Measurements from ENCODE around the gene CAPN13.

The CAPN13 gene

GRCh38 chr2:30714811-30715709 lies 92.2 kb downstream of the CAPN13 start:
- Mint-ChIP-seq H3K4me1 (ENCODE audit: low read depth) (peaks cover 14% of the 10 kb centered on the region), H3K4me3 (no peak overlapping the region), H3K27me3 (no peaks in the 10 kb centered on the region), H3K27ac (peak overlapping the region; percentile 32), H3K36me3 (ENCODE audit: low read depth) (no peaks in the 10 kb centered on the region), H3K9me3 (no peaks in the 10 kb centered on the region)
- no peak for DNase-seq

GRCh38 chr2:30713698-30714097 lies 93.5 kb downstream of the CAPN13 start:
- no peaks in the 10 kb centered on the region for H3K36me3 Mint-ChIP-seq (ENCODE audit: low read depth)
- H3K9me3 Mint-ChIP-seq = no peaks in the 10 kb centered on the region
- no peak for DNase-seq
- peaks cover 14% of the 10 kb centered on the region for H3K4me1 Mint-ChIP-seq (ENCODE audit: low read depth)
- peak overlapping the region; percentile 41 for H3K27ac Mint-ChIP-seq
- H3K27me3 Mint-ChIP-seq = no peaks in the 10 kb centered on the region
- H3K4me3 Mint-ChIP-seq = no peak overlapping the region

DNA sequence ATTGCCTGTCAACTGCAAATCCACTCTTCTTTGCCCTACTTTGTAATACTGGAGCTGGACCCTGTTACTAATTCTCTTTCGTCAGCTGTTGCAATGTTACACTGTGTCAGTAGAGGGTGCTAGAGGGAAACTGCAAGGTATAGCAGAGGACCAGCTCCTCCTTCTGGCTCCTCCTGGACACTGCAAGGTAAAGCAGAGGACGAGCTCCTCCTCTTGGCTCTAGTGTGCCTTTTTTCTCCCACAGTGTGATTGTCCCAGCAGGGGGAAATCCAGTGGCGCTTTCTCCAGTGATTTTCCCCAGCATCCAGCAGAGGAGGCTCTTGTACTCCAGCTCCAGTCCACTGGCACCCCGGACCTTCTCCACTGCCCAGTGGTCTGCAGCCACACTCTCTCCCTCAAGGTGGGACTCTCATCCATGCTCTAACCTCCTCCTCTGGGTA lies 95.6 kb downstream of the CAPN13 start:
- no peak overlapping the region for H3K27ac Mint-ChIP-seq

GRCh38 chr2:30710461-30710860 lies 96.8 kb downstream of the CAPN13 start:
- H3K27ac Mint-ChIP-seq = no peak overlapping the region
- peaks cover 16% of the 10 kb centered on the region for H3K4me1 Mint-ChIP-seq (ENCODE audit: low read depth)
- no peaks in the 10 kb centered on the region for H3K9me3 Mint-ChIP-seq
- no peak for DNase-seq
- H3K4me3 Mint-ChIP-seq = no peak overlapping the region
- H3K27me3 Mint-ChIP-seq = no peaks in the 10 kb centered on the region
- H3K36me3 Mint-ChIP-seq (ENCODE audit: low read depth) = no peaks in the 10 kb centered on the region

More for the DNA sequence above, 95.6 kb downstream of the CAPN13 start:
- peak; percentile 81 for DNase-seq
- peaks cover 16% of the 10 kb centered on the region for H3K4me1 Mint-ChIP-seq (ENCODE audit: low read depth)
- no peaks in the 10 kb centered on the region for H3K9me3 Mint-ChIP-seq
- no peaks in the 10 kb centered on the region for H3K36me3 Mint-ChIP-seq (ENCODE audit: low read depth)
- H3K4me3 Mint-ChIP-seq = no peak overlapping the region
- no peaks in the 10 kb centered on the region for H3K27me3 Mint-ChIP-seq

DNA sequence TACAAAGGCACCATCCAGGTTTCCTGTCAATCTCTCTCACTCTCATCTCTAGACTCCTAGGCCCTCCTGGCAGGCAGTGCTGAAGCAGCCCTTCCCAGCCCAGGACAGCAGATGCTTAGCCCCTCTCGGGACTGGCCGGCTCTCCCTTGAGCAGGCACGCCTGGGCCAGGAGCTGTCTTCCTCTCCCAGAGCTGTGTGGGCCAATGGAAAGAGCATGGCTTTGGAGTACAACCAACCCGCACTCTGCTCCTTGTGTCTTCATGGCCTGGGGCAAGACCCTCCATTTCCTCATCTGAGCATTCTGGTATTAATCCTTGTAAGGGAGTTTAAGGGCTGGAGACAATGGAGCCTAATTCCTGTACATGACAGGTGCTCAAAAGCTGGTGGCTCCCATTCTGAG lies 97.2 kb downstream of the CAPN13 start:
- Mint-ChIP-seq H3K27me3 (no peaks in the 10 kb centered on the region), H3K27ac (no peak overlapping the region), H3K4me3 (no peak overlapping the region), H3K4me1 (ENCODE audit: low read depth) (peaks cover 13% of the 10 kb centered on the region), H3K9me3 (no peaks in the 10 kb centered on the region), H3K36me3 (ENCODE audit: low read depth) (no peaks in the 10 kb centered on the region)
- DNase-seq = no peak

DNA sequence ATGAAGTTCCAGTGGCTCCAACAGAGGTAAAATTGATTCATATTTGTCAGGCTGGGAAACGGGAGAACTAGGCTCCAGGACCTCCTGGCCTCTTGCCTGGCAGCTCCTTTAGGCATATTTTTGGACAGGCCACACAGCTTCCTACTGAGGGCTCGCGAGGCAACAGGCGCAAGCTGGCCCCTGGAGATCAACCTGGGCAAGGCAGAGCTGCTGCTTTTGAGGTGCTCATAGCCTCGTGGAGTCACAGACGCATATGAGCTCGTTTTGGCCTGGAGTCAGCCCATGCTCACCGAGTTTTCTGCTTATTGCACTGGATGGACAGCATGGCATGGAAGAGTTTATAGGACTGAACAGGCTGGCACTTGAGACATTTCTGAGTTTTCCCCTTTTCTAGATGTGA lies 97.7 kb downstream of the CAPN13 start:
- Mint-ChIP-seq H3K4me1 (ENCODE audit: low read depth) (peaks cover 8% of the 10 kb centered on the region), H3K9me3 (no peaks in the 10 kb centered on the region), H3K4me3 (no peak overlapping the region), H3K27ac (no peak overlapping the region), H3K27me3 (no peaks in the 10 kb centered on the region), H3K36me3 (ENCODE audit: low read depth) (no peaks in the 10 kb centered on the region)
- DNase-seq = no peak

DNA sequence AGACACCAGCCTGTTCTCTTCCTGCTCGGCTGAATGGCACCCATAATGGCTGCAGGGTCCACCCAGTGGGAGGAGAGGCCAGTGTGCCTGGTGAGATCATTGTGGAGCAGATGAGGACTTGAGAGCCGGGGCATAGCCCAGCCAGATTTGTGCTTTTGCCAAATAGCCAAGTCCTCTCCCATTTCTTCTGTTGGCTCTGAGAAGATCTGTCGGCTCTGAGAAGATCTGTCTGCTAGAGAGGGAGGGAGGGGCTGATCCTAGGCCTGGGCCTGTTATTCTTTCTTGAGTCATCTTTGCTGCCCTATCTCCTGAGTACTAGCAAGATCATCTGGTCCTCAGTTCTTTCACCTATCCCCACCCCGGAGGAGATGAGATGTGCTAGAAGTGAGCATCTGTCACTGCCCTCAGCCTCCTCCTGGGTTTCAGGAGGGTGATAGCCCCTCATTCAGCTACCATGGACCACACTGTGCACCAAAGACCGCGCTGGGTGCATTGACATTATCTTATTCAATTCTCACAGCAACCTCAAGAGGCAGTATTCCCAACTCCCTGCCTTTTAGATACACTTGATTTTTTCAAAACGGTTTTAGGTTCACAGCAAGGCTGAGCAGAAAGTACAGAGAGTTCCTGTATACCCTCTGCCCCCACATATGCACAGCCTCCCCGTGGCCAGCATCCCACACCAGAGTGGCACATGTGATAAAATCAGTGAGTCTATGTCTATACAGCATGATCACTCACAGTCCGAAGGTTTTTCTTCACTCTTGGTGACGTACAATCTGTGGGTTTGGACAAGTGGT lies 98.6 kb downstream of the CAPN13 start:
- DNase-seq = no peak
- H3K27me3 Mint-ChIP-seq = no peaks in the 10 kb centered on the region
- no peaks in the 10 kb centered on the region for H3K9me3 Mint-ChIP-seq
- no peaks in the 10 kb centered on the region for H3K36me3 Mint-ChIP-seq (ENCODE audit: low read depth)
- peaks cover 3% of the 10 kb centered on the region for H3K4me1 Mint-ChIP-seq (ENCODE audit: low read depth)
- H3K27ac Mint-ChIP-seq = no peak overlapping the region
- no peak overlapping the region for H3K4me3 Mint-ChIP-seq

DNA sequence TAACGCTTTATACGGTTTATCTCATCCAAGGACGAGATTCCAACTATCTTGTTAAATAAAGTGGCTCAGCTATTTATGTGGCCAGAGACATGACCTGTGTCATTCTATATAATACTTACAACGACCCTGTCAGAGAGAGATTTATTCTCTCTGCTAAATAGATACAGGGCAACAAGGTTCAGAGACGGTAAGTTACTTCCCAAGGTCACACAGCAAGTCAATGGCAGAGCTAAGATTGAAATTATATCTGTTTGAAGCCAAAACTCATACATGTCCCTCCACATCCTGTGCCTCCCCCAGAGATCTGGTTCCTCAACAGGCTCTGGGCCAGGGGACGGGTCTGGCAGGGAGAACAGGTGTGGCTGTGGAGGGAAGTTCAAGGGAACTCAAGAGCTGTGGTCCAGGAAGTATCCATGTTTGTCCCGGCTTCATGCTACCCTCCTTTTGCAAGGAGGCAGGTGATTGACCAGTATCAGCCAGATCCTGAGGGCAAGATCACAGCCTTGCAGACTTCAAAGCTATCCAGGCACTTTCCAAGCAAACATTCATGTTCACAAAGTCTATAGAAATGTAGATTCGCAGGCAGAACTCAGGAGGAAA lies 99.8 kb downstream of the CAPN13 start:
- H3K27ac Mint-ChIP-seq = no peak overlapping the region

GRCh38 chr2:30706534-30707303 lies 100.5 kb downstream of the CAPN13 start:
- H3K27ac Mint-ChIP-seq = no peak overlapping the region

More for the DNA sequence above, 99.8 kb downstream of the CAPN13 start:
- H3K4me1 Mint-ChIP-seq (ENCODE audit: low read depth) = peaks cover 2% of the 10 kb centered on the region
- peaks cover 12% of the 10 kb centered on the region for H3K9me3 Mint-ChIP-seq
- no peaks in the 10 kb centered on the region for H3K27me3 Mint-ChIP-seq
- H3K36me3 Mint-ChIP-seq (ENCODE audit: low read depth) = no peaks in the 10 kb centered on the region
- H3K4me3 Mint-ChIP-seq = no peak overlapping the region
- no peak for DNase-seq

GRCh38 chr2:30705711-30706533 lies 101.3 kb downstream of the CAPN13 start:
- no peak for DNase-seq
- H3K36me3 Mint-ChIP-seq (ENCODE audit: low read depth) = no peaks in the 10 kb centered on the region
- peaks cover 2% of the 10 kb centered on the region for H3K4me1 Mint-ChIP-seq (ENCODE audit: low read depth)
- no peaks in the 10 kb centered on the region for H3K27me3 Mint-ChIP-seq
- no peak overlapping the region for H3K27ac Mint-ChIP-seq
- H3K4me3 Mint-ChIP-seq = no peak overlapping the region
- peaks cover 21% of the 10 kb centered on the region for H3K9me3 Mint-ChIP-seq

More at GRCh38 chr2:30706534-30707303, 100.5 kb downstream of the CAPN13 start:
- Mint-ChIP-seq H3K4me1 (ENCODE audit: low read depth) (peaks cover 2% of the 10 kb centered on the region), H3K9me3 (peaks cover 19% of the 10 kb centered on the region), H3K4me3 (no peak overlapping the region), H3K27me3 (no peaks in the 10 kb centered on the region), H3K36me3 (ENCODE audit: low read depth) (no peaks in the 10 kb centered on the region)
- DNase-seq = peak; percentile 83

GRCh38 chr2:30705056-30705455 lies 102.2 kb downstream of the CAPN13 start:
- peaks cover 2% of the 10 kb centered on the region for H3K4me1 Mint-ChIP-seq (ENCODE audit: low read depth)
- peaks cover 21% of the 10 kb centered on the region for H3K9me3 Mint-ChIP-seq
- no peak overlapping the region for H3K4me3 Mint-ChIP-seq
- H3K27me3 Mint-ChIP-seq = no peaks in the 10 kb centered on the region
- H3K36me3 Mint-ChIP-seq (ENCODE audit: low read depth) = no peaks in the 10 kb centered on the region
- no peak overlapping the region for H3K27ac Mint-ChIP-seq
- no peak for DNase-seq

DNA sequence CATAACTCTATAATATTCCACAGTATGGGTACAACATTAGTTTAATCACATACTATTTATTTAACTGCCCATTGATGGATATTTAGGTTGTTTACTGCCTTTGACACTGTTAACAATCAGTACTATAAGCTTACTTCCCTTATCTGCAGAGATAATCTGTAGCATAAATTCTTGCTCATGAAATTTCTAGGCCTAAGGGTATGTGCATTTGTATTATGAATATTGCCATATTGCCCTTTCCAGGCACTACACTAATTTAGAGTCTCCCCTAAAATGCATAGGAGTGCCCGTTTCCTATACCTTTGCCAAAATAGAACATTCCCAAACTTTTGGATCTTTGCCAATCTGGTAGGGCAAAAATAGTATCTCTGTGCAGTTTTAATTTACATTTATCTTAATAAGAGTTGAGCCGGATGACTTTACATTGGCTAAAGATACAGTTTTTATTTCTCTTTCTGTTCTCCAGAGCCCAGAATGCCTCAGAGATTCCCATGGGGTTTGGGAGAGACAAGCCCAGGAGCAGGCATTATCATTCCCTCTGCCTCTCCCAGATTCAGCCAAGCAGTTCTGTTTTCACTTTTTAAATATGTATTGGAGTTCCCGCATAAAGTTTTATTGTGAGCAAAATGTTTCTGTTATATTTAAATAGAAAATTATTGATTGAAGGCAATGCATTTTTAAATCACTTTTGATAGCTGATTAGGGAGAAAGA lies 102.8 kb downstream of the CAPN13 start:
- DNase-seq = no peak
- H3K4me1 Mint-ChIP-seq (ENCODE audit: low read depth) = peaks cover 2% of the 10 kb centered on the region
- no peak overlapping the region for H3K4me3 Mint-ChIP-seq

DNA sequence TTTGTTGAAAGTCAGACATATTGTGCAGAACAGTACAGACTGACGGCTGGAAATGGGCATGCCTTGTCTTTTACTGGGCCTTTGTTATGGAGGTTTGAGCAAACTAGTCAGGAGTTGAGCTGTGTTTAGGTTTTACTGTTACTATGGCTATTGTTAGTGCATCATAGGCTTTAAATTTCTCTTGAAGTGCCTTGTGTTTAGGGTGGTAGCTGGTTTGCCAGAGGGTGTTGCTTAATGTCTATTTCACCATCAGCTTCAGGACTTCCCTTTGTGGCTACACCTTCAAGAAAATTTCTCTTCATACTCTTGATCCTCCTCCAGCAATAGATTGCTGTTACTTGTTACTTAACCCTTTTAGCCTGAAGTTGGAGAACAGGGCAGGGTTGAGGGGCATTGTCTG lies 104.6 kb downstream of the CAPN13 start:
- no peak for DNase-seq
- Mint-ChIP-seq H3K9me3 (peaks cover 21% of the 10 kb centered on the region), H3K36me3 (ENCODE audit: low read depth) (no peaks in the 10 kb centered on the region), H3K27me3 (no peaks in the 10 kb centered on the region), H3K4me1 (ENCODE audit: low read depth) (peaks cover 2% of the 10 kb centered on the region), H3K4me3 (no peak overlapping the region), H3K27ac (no peak overlapping the region)

More for the DNA sequence above, 102.8 kb downstream of the CAPN13 start:
- H3K27ac Mint-ChIP-seq = no peak overlapping the region
- H3K36me3 Mint-ChIP-seq (ENCODE audit: low read depth) = no peaks in the 10 kb centered on the region
- H3K27me3 Mint-ChIP-seq = no peaks in the 10 kb centered on the region
- H3K9me3 Mint-ChIP-seq = peaks cover 21% of the 10 kb centered on the region

Measured in activated T-cell treated with anti-CD3 and anti-CD28 coated beads, Interleukin-2, amount 50 U/mL, for 24 hours (primary cell).